Measurements from ENCODE around the gene SLC22A14.

Gene SLC22A14

DNA sequence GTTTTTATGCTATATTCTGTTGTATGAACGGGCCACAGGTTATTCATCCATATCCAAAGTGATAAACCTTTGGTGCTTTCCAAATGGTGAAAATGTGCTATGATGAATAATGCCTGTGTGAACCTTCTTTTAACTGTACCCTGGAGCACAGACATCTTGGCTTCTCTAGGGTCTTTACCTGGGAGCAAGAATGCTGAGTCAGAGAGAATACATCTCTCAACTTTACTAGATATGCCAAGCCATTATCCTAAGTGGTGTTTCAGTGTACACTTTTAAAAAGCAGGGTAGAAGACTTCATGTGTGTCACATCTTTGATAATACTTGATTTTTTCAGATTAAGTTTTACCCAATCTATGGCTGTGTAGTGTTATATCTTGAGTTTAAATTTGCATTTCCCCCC, 41.0 kb downstream of the SLC22A14 start:
- H3K4me3 ChIP-seq: no peak overlapping the region
- no peak for DNase-seq (ENCODE audit: low read depth, low spot score)
- no peaks in the 10 kb centered on the region for H3K9me3 ChIP-seq (ENCODE audit: low read depth, low read length)
- TF ChIP-seq POLR2AphosphoS5 (IDR thresholded peaks at IDR 0.05; ENCODE audit: borderline replicate concordance, low read depth, low read length) (no peak), EZH2 (IDR thresholded peaks at IDR 0.05) (no peak), FOXP2 (optimal IDR thresholded peaks at IDR 0.05; ENCODE audit: control extremely low read depth, extremely low read length, insufficient read depth) (no peak)
- H3K27ac ChIP-seq: no peak overlapping the region
- no peak overlapping the region for H3K9ac ChIP-seq (ENCODE audit: insufficient read length)
- no peaks in the 10 kb centered on the region for H3K36me3 ChIP-seq (ENCODE audit: insufficient read depth, low read length)

DNA sequence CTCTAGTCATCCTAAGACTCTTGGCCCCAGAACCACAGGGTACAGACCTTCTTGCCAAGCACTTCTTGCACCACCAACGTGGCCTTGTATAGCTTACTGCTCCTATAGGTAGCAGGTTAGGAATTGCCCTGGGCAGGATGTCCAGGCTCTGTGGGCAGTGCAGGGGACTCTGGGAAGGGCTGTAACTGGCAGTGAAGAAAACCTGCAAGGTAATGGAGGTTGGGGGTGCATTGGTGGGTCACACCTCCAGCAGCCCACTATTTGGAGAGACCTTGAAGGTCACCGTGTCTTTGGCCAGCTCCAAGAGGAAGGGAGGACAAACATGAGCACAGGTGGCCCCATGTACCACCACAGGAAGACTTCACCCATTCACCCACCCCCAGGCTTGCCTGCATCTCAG, 43.2 kb downstream of the SLC22A14 start:
- no peak for TF ChIP-seq EZH2 (IDR thresholded peaks at IDR 0.05)
- TF ChIP-seq POLR2AphosphoS5 (IDR thresholded peaks at IDR 0.05; ENCODE audit: borderline replicate concordance, low read depth, low read length): no peak
- no peak for TF ChIP-seq FOXP2 (optimal IDR thresholded peaks at IDR 0.05; ENCODE audit: control extremely low read depth, extremely low read length, insufficient read depth)
- H3K4me3 ChIP-seq: no peak overlapping the region
- no peaks in the 10 kb centered on the region for H3K9me3 ChIP-seq (ENCODE audit: low read depth, low read length)
- no peaks in the 10 kb centered on the region for H3K36me3 ChIP-seq (ENCODE audit: insufficient read depth, low read length)
- H3K9ac ChIP-seq (ENCODE audit: insufficient read length): no peak overlapping the region
- no peak for DNase-seq (ENCODE audit: low read depth, low spot score)
- no peak overlapping the region for H3K27ac ChIP-seq

DNA sequence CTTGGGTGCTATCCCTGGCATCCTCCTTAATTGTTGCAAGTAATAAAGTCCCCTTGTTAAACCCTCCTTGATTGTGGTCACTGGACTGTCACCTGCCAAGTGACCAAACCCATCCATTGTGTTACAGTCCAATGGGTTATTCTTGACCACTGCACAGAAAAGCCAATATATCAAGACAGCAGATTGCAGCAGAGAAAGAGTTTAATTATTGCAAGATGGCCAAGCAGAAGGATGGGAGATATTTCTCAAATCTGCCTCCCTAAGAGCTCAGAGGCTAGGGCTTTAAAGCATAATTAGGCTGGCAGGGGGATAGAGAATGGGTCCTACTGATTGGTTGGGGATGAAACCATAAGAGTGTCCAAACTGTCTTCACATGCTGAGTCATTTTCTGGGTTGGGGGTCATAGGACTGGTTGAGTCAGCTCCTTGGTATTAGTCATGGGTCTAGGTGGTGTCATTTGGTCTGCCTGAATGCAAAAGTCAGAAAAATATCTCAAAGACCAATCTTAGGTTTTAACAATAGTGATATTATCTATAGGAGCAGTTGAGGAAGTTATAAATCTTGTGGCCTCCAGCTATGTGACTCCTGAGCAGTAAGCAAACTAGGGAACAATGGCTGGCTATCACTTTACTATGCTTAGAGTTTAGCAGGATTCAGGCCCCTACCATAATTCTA, 45.4 kb downstream of the SLC22A14 start:
- H3K36me3 ChIP-seq (ENCODE audit: insufficient read depth, low read length): no peaks in the 10 kb centered on the region
- DNase-seq (ENCODE audit: low read depth, low spot score): no peak
- no peak overlapping the region for H3K9ac ChIP-seq (ENCODE audit: insufficient read length)
- no peak overlapping the region for H3K4me3 ChIP-seq
- H3K9me3 ChIP-seq (ENCODE audit: low read depth, low read length): no peaks in the 10 kb centered on the region
- H3K27ac ChIP-seq: no peak overlapping the region
- TF ChIP-seq EZH2 (IDR thresholded peaks at IDR 0.05): no peak
- no peak for TF ChIP-seq POLR2AphosphoS5 (IDR thresholded peaks at IDR 0.05; ENCODE audit: borderline replicate concordance, low read depth, low read length)
- TF ChIP-seq FOXP2 (optimal IDR thresholded peaks at IDR 0.05; ENCODE audit: control extremely low read depth, extremely low read length, insufficient read depth): no peak

DNA sequence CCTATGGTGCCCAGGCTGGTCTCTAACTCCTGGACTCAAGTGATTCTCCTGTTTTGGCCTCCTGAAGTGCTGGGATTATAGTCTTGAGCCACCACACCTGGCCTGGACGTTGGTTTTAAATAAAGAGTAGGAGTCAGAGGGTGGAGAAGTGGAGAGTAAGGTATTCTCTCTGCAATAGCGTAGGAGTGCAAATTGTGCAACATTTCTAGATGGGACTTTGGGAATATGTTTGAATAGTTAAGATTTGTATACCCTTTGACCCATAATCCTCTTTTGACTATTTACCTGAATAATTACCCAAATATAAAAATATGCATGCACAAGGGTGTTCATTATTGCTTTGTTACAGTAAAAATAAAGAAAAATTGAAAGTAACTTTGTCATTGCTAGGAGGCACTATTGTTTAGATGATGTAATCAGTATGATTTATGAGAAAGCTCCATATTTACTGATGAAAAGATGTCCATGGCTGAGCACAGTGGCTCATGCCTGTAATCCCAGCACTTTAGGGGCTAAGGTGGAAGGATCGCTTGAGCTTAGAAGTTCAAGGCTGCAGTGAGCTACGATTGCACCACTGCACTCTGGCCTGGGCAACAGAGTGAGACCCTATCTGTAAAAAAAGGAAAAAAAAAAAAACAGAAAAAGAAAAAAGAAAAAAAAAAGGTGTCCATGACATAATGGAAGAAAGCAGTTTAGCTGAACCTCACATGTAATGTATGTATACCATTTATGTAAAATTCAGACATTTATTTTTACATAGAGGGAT, 49.3 kb downstream of the SLC22A14 start:
- Histone ChIP-seq H3K27ac (no peak overlapping the region), H3K9ac (ENCODE audit: insufficient read length) (no peak overlapping the region), H3K9me3 (ENCODE audit: low read depth, low read length) (no peaks in the 10 kb centered on the region), H3K36me3 (ENCODE audit: insufficient read depth, low read length) (no peaks in the 10 kb centered on the region), H3K4me3 (no peak overlapping the region)
- no peak for DNase-seq (ENCODE audit: low read depth, low spot score)
- TF ChIP-seq EZH2 (IDR thresholded peaks at IDR 0.05) (no peak), POLR2AphosphoS5 (IDR thresholded peaks at IDR 0.05; ENCODE audit: borderline replicate concordance, low read depth, low read length) (no peak), FOXP2 (optimal IDR thresholded peaks at IDR 0.05; ENCODE audit: control extremely low read depth, extremely low read length, insufficient read depth) (no peak)

DNA sequence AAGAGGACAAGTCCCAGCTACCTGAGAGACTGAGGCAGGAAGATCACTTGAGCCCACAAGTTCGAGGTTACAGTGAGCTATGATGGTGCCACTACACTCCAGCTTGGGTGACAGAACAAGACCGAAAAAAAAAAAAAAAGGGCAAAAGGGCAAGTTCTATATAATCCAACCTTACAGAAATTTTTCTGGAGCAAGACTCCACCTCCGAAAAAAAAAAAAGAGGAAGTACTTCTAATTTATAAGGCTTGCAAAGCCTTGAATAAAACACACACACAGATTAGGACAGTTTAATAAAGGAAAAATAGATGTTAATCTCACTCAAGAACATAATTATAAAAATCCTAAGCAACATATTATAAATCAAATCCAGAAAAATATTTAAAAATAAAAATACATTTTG, 50.1 kb downstream of the SLC22A14 start:
- no peak for DNase-seq (ENCODE audit: low read depth, low spot score)
- H3K9me3 ChIP-seq (ENCODE audit: low read depth, low read length): no peaks in the 10 kb centered on the region
- no peaks in the 10 kb centered on the region for H3K36me3 ChIP-seq (ENCODE audit: insufficient read depth, low read length)
- no peak for TF ChIP-seq FOXP2 (optimal IDR thresholded peaks at IDR 0.05; ENCODE audit: control extremely low read depth, extremely low read length, insufficient read depth)
- TF ChIP-seq EZH2 (IDR thresholded peaks at IDR 0.05): no peak
- TF ChIP-seq POLR2AphosphoS5 (IDR thresholded peaks at IDR 0.05; ENCODE audit: borderline replicate concordance, low read depth, low read length): no peak
- H3K9ac ChIP-seq (ENCODE audit: insufficient read length): no peak overlapping the region
- H3K4me3 ChIP-seq: no peak overlapping the region
- no peak overlapping the region for H3K27ac ChIP-seq

DNA sequence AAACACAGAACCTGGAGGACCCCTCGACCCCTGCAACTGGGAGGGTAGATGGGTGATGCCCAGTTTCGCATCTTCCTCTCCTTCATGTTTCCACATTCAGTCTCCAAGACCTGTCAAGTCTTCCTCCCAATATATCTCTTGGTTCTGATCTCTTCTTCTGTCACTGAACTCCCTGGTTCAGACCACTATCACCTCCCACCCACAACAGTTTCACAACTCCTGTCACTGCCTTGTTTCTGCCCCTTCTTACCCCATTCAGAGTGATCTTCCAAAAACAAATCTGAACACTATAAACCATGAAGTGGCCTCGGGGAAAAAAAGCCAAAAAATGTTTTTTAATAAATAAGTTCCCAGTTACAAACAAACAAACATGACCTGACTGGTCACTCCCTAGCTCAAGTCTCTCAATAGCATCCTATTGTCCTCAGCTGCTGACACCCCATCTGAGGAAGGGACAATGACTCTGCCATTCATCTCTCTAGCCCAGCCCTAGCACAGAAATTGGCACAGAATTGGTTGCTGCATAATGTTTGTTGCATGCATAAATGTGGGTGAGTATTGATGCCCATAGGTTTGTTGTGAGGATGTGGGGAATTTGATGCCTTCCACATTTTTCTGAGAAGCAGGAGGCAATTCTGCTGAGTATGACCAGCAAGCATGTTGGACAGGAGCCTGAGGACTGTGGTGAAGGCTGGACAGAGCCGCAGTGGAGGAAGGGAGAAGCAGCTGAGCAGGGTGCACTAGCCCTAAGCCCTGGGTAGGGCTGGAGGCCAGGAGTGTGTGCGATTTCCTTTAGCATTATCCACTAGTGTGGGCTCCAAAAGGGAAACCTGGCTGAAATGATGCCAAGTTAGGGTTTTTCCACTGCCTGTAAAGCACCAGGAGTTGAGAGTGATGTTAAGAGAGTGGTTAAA, 52.3 kb downstream of the SLC22A14 start:
- no peak for DNase-seq (ENCODE audit: low read depth, low spot score)
- Histone ChIP-seq H3K36me3 (ENCODE audit: insufficient read depth, low read length) (no peaks in the 10 kb centered on the region), H3K4me3 (no peak overlapping the region), H3K9me3 (ENCODE audit: low read depth, low read length) (no peaks in the 10 kb centered on the region), H3K27ac (no peak overlapping the region), H3K9ac (ENCODE audit: insufficient read length) (no peak overlapping the region)
- TF ChIP-seq FOXP2 (optimal IDR thresholded peaks at IDR 0.05; ENCODE audit: control extremely low read depth, extremely low read length, insufficient read depth) (no peak), EZH2 (IDR thresholded peaks at IDR 0.05) (no peak), POLR2AphosphoS5 (IDR thresholded peaks at IDR 0.05; ENCODE audit: borderline replicate concordance, low read depth, low read length) (no peak)

DNA sequence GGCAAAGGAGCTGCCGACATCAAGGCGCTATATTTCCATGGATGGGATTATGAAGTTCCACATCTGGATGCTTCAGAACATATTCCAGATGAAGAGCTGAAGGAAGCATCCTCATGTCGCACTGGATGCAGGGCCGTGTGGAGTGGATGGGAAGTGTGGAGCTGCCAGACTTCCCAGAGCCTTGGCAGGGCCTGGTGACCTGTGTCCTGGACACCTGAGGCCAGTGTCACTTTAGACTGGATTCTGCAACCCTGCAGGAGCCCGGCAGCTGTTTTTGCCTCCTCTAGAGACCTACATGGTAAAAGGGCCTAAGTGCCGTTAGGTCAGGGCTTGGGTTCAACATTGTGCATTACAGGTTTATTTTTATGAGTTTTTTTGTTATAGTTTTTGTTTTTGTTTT, 53.2 kb downstream of the SLC22A14 start:
- no peak overlapping the region for H3K9ac ChIP-seq (ENCODE audit: insufficient read length)
- no peaks in the 10 kb centered on the region for H3K9me3 ChIP-seq (ENCODE audit: low read depth, low read length)
- no peak overlapping the region for H3K4me3 ChIP-seq
- H3K36me3 ChIP-seq (ENCODE audit: insufficient read depth, low read length): no peaks in the 10 kb centered on the region
- no peak overlapping the region for H3K27ac ChIP-seq
- no peak for DNase-seq (ENCODE audit: low read depth, low spot score)
- TF ChIP-seq FOXP2 (optimal IDR thresholded peaks at IDR 0.05; ENCODE audit: control extremely low read depth, extremely low read length, insufficient read depth): no peak

DNA sequence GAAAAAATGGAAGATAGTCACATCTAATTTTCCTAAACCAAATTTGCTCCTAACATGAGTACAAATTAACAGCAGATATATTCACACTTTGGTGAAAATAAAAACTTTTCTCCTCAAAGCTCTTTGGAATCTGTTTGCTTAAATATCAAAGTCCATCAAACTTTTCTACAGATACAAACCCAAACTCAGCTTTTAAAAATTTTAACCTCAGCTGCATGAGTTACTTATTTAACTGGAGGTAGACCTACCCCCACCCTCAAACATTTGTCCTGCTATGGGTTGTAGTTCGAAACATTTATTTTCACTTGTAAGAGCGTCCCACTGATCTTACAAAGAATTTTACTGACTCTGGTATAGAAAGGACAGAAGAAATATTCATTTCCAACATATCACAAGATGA, 55.6 kb downstream of the SLC22A14 start:
- Histone ChIP-seq H3K4me3 (no peak overlapping the region), H3K36me3 (ENCODE audit: insufficient read depth, low read length) (no peaks in the 10 kb centered on the region), H3K9me3 (ENCODE audit: low read depth, low read length) (no peaks in the 10 kb centered on the region), H3K9ac (ENCODE audit: insufficient read length) (no peak overlapping the region), H3K27ac (no peak overlapping the region)
- no peak for DNase-seq (ENCODE audit: low read depth, low spot score)
- TF ChIP-seq POLR2AphosphoS5 (IDR thresholded peaks at IDR 0.05; ENCODE audit: borderline replicate concordance, low read depth, low read length) (no peak), FOXP2 (optimal IDR thresholded peaks at IDR 0.05; ENCODE audit: control extremely low read depth, extremely low read length, insufficient read depth) (no peak), EZH2 (IDR thresholded peaks at IDR 0.05) (no peak)

Measured in SK-N-MC (cell line).